Heart left ventricle (tissue), 16 donors: ENCODE data around the gene HLA-DMB. TPM values are rescaled to one million over a fixed set of nuclear protein-coding genes. Genes with fewer than 3 reads are reported as not detected.

Source experiments
- ATAC-seq, 4 donors: fragments of 200-7000 bp; cut with Tn5 transposase; one replicate each; pipeline ENCODE4 v1.9.1; 2020 to 2022; ENCODE audit warnings: moderate library complexity in 4 of 4, mild to moderate bottlenecking in 3 of 4, moderate number of reproducible peaks in 1 of 4
- DNase-seq, 5 donors: peaks; one replicate each; pipeline ENCODE4 v3.0.0-alpha.2; 2020
- H3K27ac ChIP-seq, 12 donors: fragments of 200-600 bp; sonication (generic) in 4 of 12; one replicate each; pipeline versions ENCODE4 v1.5.0 to v1.8.0; 2016 to 2022; ENCODE audit warnings: mild to moderate bottlenecking in 2 of 12
- H3K27me3 ChIP-seq, 9 donors: fragments of 200-600 bp; sonication (generic) in 2 of 9; one replicate each; pipeline versions ENCODE4 v1.5.1 to v1.8.0; 2016 to 2022; ENCODE audit warnings: mild to moderate bottlenecking in 3 of 9
- H3K36me3 ChIP-seq, 9 donors: fragments of 200-600 bp; sonication (generic) in 2 of 9; one replicate each; pipeline versions ENCODE4 v1.5.0 to v1.8.0; 2018 to 2022; ENCODE audit warnings: mild to moderate bottlenecking in 2 of 9
- H3K4me1 ChIP-seq, 12 donors: fragments of 200-600 bp; sonication (generic) in 4 of 12; one replicate each; pipeline versions ENCODE4 v1.5.0 to v1.8.0; 2016 to 2022; ENCODE audit warnings: mild to moderate bottlenecking in 3 of 12
- H3K4me3 ChIP-seq, 12 donors: fragments of 200-600 bp; sonication (generic) in 4 of 12; one replicate each; pipeline versions ENCODE4 v1.5.0 to v1.8.0; 2017 to 2022; ENCODE audit warnings: mild to moderate bottlenecking in 9 of 12, moderate library complexity in 4 of 12
- H3K9me3 ChIP-seq, 12 donors: fragments of 200-600 bp; sonication (generic) in 4 of 12; one replicate each; pipeline versions ENCODE4 v1.5.0 to v1.8.0; 2016 to 2022; ENCODE audit warnings: mild to moderate bottlenecking in 1 of 12
- CTCF ChIP-seq, 12 donors: fragments of 200-600 bp; sonication (generic) in 4 of 12; IDR thresholded peaks; one replicate each; pipeline versions ENCODE4 v1.5.0 to v1.8.0; 2018 to 2022; ENCODE audit warnings: antibody characterized with exemption in 12 of 12, mild to moderate bottlenecking in 5 of 12
- POLR2A ChIP-seq, 2 donors: fragments of 450-650 bp; IDR thresholded peaks; one replicate each; pipeline ENCODE4 v1.6.1; 2017; ENCODE audit warnings: antibody characterized with exemption in 2 of 2, mild to moderate bottlenecking in 2 of 2, moderate library complexity in 2 of 2
- WGBS, 4 donors: extraction: QIAGEN DNeasy Blood & Tissue Kit in 2 of 4; methylation state at CpG; one replicate each; pipeline versions ENCODE4 v1.1.5 to v1.1.7; 2013 to 2018; 5-methylcytosine and 5-hydroxymethylcytosine counted together
- intact Hi-C, 10 donors: fragments of 100-400 bp; cut with DNase I; formaldehyde crosslinking; loops; one replicate each; pipeline versions ENCODE4 v1.11.1 to v1.14.2; 2022
- polyA plus RNA-seq, 2 donors: library from polyadenylated mRNA; stranded (reverse); fragments of 200-250 nt; gene quantifications; one replicate each; pipeline ENCODE4 v1.2.3, GENCODE V29; 2013
- total RNA-seq, 9 donors: library from RNA; depleted of rRNA in 2 of 9; stranded (reverse); fragments of >200 nt in 2 of 9; fragmentation: NEBNext Ultra II Directional in 3 of 9; extraction: Animal tissue kit (Norgen Biotek cat#: 25700) in 3 of 9; gene quantifications; one replicate each; pipeline versions ENCODE4 v1.1.0 to v1.2.4, GENCODE V29; 2016 to 2023
- donor health status: ischemic (EF 13 %, LVEDD 7.1; RV severe dilation, severe dysfunction).
- donor health status: healthy with polysubstance abuse.
- donor health status: DM: no; HTN: yes; CAD: no.
- donor health status: DM: no; HTN: no; CAD: no.
- donor health status: ischemic (EF 25% LVEDD 6.9; RV normal size, moderate dysfunction).
- donor health status: ischemic (EF 25% LVEDD 5.7; RV mildly dilated, moderate dysfunction).
- donor health status: healthy.
- donor health status: DM: yes; HTN: yes; CAD: no.
- donor health status: ischemic (EF 35%, LVEDD 5.7; RV mildly dilated, moderate dysfunction).
- donor health status: nonischemic (EF 11% LVEDD 7.7; RV severe dilation, severe dysfunction).
- donor health status: DM: yes; HTN: yes; CAD: no.
- donor health status: PGD.
- donor health status: ischemic (EF 29% LVEDD 5.4; RV normal size, mild dysfunction).
- donor health status: nonischemic (EF 23%, LVEDD 6.1; RV moderate dilation, normal function).

The HLA-DMB gene
- total and polyA plus RNA-seq, 11 donors = 2.7 to 127 (median 6.7) TPM

GRCh38 chr6:32983964-32984621 is 43.3 kb upstream of the HLA-DMB start:
- DNase-seq (no peak), ATAC-seq (peak in 2 of 4 donors; percentile 7 to 8)
- H3K27me3 ChIP-seq = no peaks in the 10 kb centered on the region
- H3K4me3 ChIP-seq = no peak overlapping the region
- 48 to 57% (median 53%) methylated on average over 3 of the region's 3 CpGs for WGBS, 4 donors
- H3K36me3 ChIP-seq = peaks cover 2 to 47% (median 30%) of the 10 kb centered on the region in 9 donors
- peak overlapping the region in 2 of 12 donors; percentile 2 to 9 for H3K27ac ChIP-seq
- no peak for TF ChIP-seq POLR2A (IDR thresholded peaks at IDR 0.05)
- no peak for TF ChIP-seq CTCF (IDR thresholded peaks at IDR 0.05)
- intact Hi-C loops = loop anchor here in 9 of 10 donors (1.0 to 2.0 kb wide), 7 partner anchors 49 to 99 kb away; no protein-coding TSS in a partner anchor
- no peaks in the 10 kb centered on the region for H3K9me3 ChIP-seq
- H3K4me1 ChIP-seq = peaks cover 0 to 20% (median 8%) of the 10 kb centered on the region in 12 donors

GRCh38 chr6:32983493-32983848 is 42.6 kb upstream of the HLA-DMB start:
- TF ChIP-seq CTCF (IDR thresholded peaks at IDR 0.05) (no peak), POLR2A (IDR thresholded peaks at IDR 0.05) (no peak)
- peaks cover 0 to 23% (median 8%) of the 10 kb centered on the region in 12 donors for H3K4me1 ChIP-seq
- no peaks in the 10 kb centered on the region for H3K27me3 ChIP-seq
- H3K4me3 ChIP-seq = no peak overlapping the region
- intact Hi-C loops = loop anchor here in 1 of 10 donors (2.0 kb wide), 1 partner anchor 49 kb away; no protein-coding TSS in a partner anchor
- peak overlapping the region in 1 of 12 donors; percentile 68 for H3K27ac ChIP-seq
- peaks cover 2 to 53% (median 36%) of the 10 kb centered on the region in 9 donors for H3K36me3 ChIP-seq
- 56 to 77% (median 70%) methylated on average over 1 of the region's 1 CpG; no CpG with 5 or more reads in 1 of the 4 donors for WGBS, 4 donors
- ATAC-seq (peak in 3 of 4 donors; percentile 19 to 31 (median 21)), DNase-seq (no peak)
- H3K9me3 ChIP-seq = no peaks in the 10 kb centered on the region

- Histone ChIP-seq H3K4me1 (peaks cover 0 to 28% (median 10%) of the 10 kb centered on the region in 12 donors), H3K4me3 (no peak overlapping the region), H3K27me3 (no peaks in the 10 kb centered on the region), H3K9me3 (no peaks in the 10 kb centered on the region), H3K27ac (peak overlapping the region in 1 of 12 donors; percentile 68), H3K36me3 (peaks cover 2 to 59% (median 42%) of the 10 kb centered on the region in 9 donors)
- ATAC-seq (peak in 1 of 4 donors; percentile 2), DNase-seq (no peak)
- 60 to 67% (median 63%) methylated on average over 6 of the region's 6 CpGs for WGBS, 4 donors
- intact Hi-C loops = loop anchor here in 1 of 10 donors (2.0 kb wide), 1 partner anchor 48 kb away; no protein-coding TSS in a partner anchor
- TF ChIP-seq POLR2A (IDR thresholded peaks at IDR 0.05) = no peak
- no peak for TF ChIP-seq CTCF (IDR thresholded peaks at IDR 0.05)
Measured at GRCh38 chr6:32982702-32983492, 42.1 kb upstream of the HLA-DMB start.
